ENCODE measurements around the gene RUNX1. TPM values are rescaled to one million over a fixed set of nuclear protein-coding genes. Genes with fewer than 3 reads are reported as not detected.

The RUNX1 gene
- polyA plus RNA-seq, 1 experiment = 20.9 TPM

DNA sequence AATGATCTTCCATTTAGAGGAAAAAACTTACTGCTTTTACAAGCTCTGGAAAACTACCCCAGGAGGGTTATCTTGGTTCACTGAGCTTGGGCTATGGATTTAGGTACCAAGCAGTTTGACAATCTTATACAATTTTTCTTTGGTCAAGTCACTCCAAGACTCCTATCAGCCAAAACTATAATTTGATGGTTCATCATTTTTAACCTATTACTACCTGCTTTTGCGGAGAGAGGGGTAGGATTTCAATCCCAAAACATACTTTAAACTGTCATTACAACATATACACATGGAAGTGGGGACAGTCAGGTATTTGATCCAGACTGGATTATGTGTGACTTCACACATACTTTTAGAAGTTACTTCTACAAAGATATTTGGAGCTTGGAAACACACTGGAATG, 71.8 kb downstream of the RUNX1 start:
- ChIA-PET CTCF (no interaction called here), POLR2A (no interaction called here)
- TF ChIP-seq, protein P1, sequence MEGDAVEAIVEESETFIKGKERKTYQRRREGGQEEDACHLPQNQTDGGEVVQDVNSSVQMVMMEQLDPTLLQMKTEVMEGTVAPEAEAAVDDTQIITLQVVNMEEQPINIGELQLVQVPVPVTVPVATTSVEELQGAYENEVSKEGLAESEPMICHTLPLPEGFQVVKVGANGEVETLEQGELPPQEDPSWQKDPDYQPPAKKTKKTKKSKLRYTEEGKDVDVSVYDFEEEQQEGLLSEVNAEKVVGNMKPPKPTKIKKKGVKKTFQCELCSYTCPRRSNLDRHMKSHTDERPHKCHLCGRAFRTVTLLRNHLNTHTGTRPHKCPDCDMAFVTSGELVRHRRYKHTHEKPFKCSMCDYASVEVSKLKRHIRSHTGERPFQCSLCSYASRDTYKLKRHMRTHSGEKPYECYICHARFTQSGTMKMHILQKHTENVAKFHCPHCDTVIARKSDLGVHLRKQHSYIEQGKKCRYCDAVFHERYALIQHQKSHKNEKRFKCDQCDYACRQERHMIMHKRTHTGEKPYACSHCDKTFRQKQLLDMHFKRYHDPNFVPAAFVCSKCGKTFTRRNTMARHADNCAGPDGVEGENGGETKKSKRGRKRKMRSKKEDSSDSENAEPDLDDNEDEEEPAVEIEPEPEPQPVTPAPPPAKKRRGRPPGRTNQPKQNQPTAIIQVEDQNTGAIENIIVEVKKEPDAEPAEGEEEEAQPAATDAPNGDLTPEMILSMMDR (IDR thresholded peaks at IDR 0.05; ENCODE audit: low read depth, low read length) = no peak
- H3K27ac ChIP-seq (ENCODE audit: low read depth, low read length) = no peak overlapping the region
- no peak for DNase-seq (ENCODE audit: low read depth, low spot score)
- H3K9me3 ChIP-seq (ENCODE audit: control insufficient read depth, insufficient read depth, low read length) = no peaks in the 10 kb centered on the region
- H3K27me3 ChIP-seq (ENCODE audit: control insufficient read depth, insufficient read depth, low read length) = no peaks in the 10 kb centered on the region
- H3K4me3 ChIP-seq (ENCODE audit: low read depth, low read length) = no peak overlapping the region

DNA sequence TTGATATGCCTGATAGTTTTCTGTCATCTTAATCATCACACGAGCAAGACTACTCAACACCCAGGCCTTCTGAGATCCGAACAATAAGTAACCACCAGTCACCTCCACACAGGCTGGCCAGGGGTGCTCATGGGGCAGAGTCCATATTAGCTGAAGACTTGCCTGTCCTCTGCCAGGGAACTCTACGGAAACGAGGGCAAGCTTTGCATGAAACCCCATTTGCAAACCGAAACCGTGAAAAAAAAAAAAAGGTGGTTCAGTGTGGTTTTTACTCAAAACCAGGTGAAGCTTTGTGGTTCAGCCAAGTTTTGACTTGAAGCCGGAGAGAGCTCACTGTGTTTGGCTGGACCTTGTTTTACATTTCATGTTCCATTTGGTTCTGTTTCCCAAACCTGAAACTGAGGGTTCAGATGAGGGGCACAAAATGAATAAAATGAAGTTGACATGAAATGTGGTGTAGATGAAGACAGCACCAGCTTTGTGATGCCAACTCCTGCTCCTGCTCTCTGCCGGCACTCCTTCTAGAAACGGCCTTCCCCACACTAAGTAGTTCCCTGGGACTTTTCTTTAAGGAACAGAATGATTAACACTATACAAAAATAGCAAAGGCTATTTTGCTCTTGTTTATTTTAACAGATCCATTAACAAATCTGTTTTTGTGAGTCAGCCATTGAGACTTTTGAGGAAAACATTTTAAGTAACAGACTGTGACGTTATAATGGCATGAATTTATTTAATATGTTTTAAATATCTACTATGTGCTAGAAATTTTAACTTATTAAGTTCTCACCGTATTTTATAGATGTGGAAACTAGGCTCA, 74.7 kb downstream of the RUNX1 start:
- POLR2A ChIA-PET = interaction anchor here (0.7 kb wide), 1 partner anchor 283 kb away, joined by 4 read pairs; no protein-coding TSS in a partner anchor
- Histone ChIP-seq H3K27me3 (ENCODE audit: control insufficient read depth, insufficient read depth, low read length) (no peaks in the 10 kb centered on the region), H3K27ac (ENCODE audit: low read depth, low read length) (no peak overlapping the region), H3K4me3 (ENCODE audit: low read depth, low read length) (no peak overlapping the region), H3K9me3 (ENCODE audit: control insufficient read depth, insufficient read depth, low read length) (no peaks in the 10 kb centered on the region)
- DNase-seq (ENCODE audit: low read depth, low spot score) = no peak
- CTCF ChIA-PET = no interaction called here
- TF ChIP-seq, protein P1 (IDR thresholded peaks at IDR 0.05; ENCODE audit: low read depth, low read length) = no peak

DNA sequence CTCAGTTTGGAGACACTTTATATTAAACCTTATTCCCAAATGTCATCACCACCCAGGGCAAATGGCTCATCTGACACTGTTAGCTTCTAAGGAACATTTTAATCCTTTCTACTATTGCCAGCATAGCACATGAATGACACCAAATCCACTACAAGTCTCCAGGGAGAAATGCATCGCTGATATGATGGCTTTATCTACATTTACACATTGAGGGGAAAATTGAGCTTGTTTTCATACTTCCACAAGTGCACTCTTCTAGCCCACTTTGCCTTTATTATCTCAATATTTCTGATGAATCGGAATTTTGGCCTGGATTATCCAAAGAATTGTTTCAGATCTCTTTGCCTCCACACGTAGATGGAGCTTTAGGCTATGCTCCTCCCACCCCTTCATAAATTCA, 75.4 kb downstream of the RUNX1 start:
- no peak overlapping the region for H3K4me3 ChIP-seq (ENCODE audit: low read depth, low read length)
- ChIA-PET CTCF (interaction anchor here (1.1 kb wide), 1 partner anchor 228 kb away, joined by 3 read pairs; no protein-coding TSS in a partner anchor), POLR2A (interaction anchor here (0.7 kb wide), 1 partner anchor 283 kb away, joined by 4 read pairs; no protein-coding TSS in a partner anchor)
- no peak for DNase-seq (ENCODE audit: low read depth, low spot score)
- TF ChIP-seq, protein P1 (IDR thresholded peaks at IDR 0.05; ENCODE audit: low read depth, low read length) = no peak
- no peaks in the 10 kb centered on the region for H3K9me3 ChIP-seq (ENCODE audit: control insufficient read depth, insufficient read depth, low read length)
- no peak overlapping the region for H3K27ac ChIP-seq (ENCODE audit: low read depth, low read length)
- no peaks in the 10 kb centered on the region for H3K27me3 ChIP-seq (ENCODE audit: control insufficient read depth, insufficient read depth, low read length)

DNA sequence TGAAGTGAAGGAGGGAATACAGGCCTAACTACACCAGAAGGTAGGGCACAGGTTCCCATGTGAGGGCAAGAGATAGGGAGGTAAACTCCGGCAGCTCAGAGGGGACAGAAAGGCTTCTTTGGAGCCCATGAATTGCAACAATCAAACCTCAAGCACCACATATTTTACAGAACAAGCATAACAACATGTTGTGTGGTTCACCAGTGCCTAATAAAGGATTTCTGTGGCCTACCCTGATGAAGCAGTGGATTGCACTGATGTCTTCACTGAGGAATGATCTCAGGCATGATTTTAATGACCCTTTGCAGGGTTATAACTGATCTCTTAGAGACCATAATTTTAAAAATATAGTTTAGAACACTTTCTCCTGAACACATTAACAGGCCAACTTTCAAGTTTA, 77.4 kb downstream of the RUNX1 start:
- Histone ChIP-seq H3K27ac (ENCODE audit: low read depth, low read length) (no peak overlapping the region), H3K27me3 (ENCODE audit: control insufficient read depth, insufficient read depth, low read length) (no peaks in the 10 kb centered on the region), H3K9me3 (ENCODE audit: control insufficient read depth, insufficient read depth, low read length) (no peaks in the 10 kb centered on the region), H3K4me3 (ENCODE audit: low read depth, low read length) (no peak overlapping the region)
- TF ChIP-seq, protein P1 (IDR thresholded peaks at IDR 0.05; ENCODE audit: low read depth, low read length) = no peak
- CTCF ChIA-PET = no interaction called here
- DNase-seq (ENCODE audit: low read depth, low spot score) = no peak
- POLR2A ChIA-PET = no interaction called here

DNA sequence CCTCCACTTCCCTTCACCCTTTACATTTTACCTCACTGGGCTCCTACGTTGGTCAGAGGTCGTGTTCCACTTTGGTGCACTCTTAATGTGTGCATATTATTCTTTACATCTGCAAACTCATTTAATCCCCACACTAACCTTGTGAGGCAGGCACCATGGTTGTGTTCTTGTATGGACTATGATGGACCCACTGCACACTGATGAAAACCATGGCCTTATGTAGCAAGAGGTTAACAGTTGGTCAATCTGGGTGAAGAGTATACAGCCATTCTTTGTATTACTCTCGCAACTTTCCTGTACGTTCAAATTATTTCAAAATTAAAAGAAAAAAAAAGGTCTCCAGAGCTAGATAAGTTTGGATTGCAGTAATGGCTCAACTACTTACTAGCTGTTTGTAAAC, 78.5 kb downstream of the RUNX1 start:
- Histone ChIP-seq H3K27me3 (ENCODE audit: control insufficient read depth, insufficient read depth, low read length) (no peaks in the 10 kb centered on the region), H3K9me3 (ENCODE audit: control insufficient read depth, insufficient read depth, low read length) (no peaks in the 10 kb centered on the region), H3K27ac (ENCODE audit: low read depth, low read length) (no peak overlapping the region), H3K4me3 (ENCODE audit: low read depth, low read length) (no peak overlapping the region)
- TF ChIP-seq, protein P1 (IDR thresholded peaks at IDR 0.05; ENCODE audit: low read depth, low read length) = no peak
- ChIA-PET CTCF (interaction anchor here (0.6 kb wide), 1 partner anchor 23 kb away, joined by 4 read pairs; no protein-coding TSS in a partner anchor), POLR2A (no interaction called here)
- DNase-seq (ENCODE audit: low read depth, low spot score) = no peak

Data from AG04450 (cell line).